VCaP (cell line): Measurements from ENCODE around the gene CPPED1.

ENCODE experiments used
- H3K27ac ChIP-seq: fragments of 450-650 bp; 2 replicates; pipeline ENCODE4 v1.5.1; 2017
- TF ChIP-seq, protein P1 (sequence below): fragments of 450-650 bp; conservative IDR thresholded peaks from 2 replicates; pipeline ENCODE4 v1.5.1; 2017; ENCODE audit warnings: mild to moderate bottlenecking, moderate library complexity

CPPED1 gene

DNA sequence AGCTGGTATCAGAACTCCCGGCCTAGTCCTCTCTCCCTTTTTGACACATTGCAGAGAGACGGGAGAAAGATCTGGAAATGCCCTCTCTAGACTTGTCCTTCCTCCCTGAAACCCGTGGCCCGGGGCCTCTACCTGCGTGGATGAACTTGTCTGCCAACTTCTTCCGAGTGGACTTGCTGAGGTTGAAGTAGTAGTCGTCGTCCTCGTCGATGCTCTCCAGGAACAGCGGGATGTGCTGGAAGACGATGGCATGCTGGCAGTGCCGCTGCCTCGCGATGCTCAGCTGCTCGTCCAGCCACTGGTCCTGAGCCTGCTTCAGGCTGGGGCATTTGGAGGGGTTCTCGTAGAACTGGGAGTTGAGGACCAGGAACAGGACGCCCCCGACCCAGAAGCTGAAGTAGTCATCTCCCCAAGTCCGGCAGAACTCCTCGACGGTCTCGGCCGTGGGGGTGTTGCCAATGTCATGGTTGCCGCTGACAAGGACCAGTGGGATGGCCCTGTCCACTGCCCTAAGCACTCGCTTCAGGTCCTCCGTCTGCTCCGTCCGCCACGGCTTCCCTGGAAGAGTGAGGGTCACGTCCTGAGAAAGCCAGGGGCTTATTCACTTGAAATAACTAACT lies 99.1 kb downstream of the CPPED1 start:
- TF ChIP-seq, protein P1, sequence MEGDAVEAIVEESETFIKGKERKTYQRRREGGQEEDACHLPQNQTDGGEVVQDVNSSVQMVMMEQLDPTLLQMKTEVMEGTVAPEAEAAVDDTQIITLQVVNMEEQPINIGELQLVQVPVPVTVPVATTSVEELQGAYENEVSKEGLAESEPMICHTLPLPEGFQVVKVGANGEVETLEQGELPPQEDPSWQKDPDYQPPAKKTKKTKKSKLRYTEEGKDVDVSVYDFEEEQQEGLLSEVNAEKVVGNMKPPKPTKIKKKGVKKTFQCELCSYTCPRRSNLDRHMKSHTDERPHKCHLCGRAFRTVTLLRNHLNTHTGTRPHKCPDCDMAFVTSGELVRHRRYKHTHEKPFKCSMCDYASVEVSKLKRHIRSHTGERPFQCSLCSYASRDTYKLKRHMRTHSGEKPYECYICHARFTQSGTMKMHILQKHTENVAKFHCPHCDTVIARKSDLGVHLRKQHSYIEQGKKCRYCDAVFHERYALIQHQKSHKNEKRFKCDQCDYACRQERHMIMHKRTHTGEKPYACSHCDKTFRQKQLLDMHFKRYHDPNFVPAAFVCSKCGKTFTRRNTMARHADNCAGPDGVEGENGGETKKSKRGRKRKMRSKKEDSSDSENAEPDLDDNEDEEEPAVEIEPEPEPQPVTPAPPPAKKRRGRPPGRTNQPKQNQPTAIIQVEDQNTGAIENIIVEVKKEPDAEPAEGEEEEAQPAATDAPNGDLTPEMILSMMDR: no peak
- H3K27ac ChIP-seq: no peak overlapping the region

DNA sequence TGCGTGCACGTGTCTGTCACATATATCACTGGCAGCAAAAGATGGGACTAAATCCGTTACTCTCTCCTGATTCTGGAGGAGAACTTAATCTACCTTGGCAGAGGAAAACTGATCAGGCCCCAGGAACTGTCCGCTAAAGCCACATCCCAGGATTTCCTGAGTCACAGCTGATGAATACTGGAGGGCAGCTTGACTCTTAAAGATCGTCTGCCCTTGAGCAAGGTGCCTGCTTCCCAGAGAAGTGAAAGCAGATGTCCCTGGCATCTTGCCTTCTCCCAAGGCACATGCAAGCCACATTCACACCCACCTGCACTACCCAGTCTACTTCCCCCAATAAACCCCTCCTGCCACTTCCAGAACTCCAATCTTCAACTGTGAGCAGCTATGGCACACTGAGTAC lies 99.8 kb downstream of the CPPED1 start:
- H3K27ac ChIP-seq: no peak overlapping the region
- TF ChIP-seq, protein P1: no peak

- TF ChIP-seq, protein P1: no peak
- no peak overlapping the region for H3K27ac ChIP-seq
Measured at GRCh38 chr16:12700161-12700560, 103.5 kb downstream of the CPPED1 start.

DNA sequence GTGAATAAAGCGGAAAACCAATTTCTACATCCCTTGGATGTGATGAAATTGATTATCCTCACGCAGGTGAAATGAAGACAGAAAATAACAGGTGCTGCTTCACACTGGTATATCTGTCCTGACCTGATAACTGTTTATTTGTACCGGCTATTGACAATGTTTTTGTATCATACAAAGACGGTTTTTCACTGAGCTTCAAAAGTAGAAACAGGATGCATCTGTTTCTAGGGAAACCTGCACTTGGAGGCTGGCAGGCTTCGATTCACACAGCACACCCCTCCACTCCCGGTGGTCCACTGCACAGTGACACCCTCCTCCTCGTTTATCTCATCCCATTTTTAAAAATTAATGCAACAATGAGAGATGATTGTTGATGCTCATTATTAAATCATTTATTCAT lies 104.5 kb downstream of the CPPED1 start:
- H3K27ac ChIP-seq: no peak overlapping the region
- TF ChIP-seq, protein P1: no peak

GRCh38 chr16:12697437-12697836 lies 106.2 kb downstream of the CPPED1 start:
- TF ChIP-seq, protein P1: no peak
- H3K27ac ChIP-seq: no peak overlapping the region

DNA sequence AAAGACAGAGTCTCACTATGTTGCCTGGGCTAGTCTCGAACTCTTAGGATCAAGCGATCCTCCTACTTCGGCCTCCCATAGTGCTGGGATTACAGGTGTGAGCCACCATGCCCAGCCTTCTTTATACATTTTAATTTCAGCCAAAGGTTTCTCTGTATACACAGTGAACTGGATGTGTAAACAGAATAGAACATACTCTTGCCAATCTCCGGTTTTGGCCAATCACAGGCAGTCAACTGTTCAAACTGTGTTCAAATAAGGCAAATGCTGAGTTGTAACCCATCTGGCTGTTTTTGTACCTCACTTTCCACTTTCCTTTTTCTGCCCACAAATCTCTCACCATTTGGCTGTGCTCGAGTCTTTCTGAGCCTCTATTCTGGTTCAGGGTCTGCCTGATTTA lies 108.2 kb downstream of the CPPED1 start:
- TF ChIP-seq, protein P1: no peak
- no peak overlapping the region for H3K27ac ChIP-seq

GRCh38 chr16:12690024-12690423 lies 113.7 kb downstream of the CPPED1 start:
- TF ChIP-seq, protein P1: no peak
- no peak overlapping the region for H3K27ac ChIP-seq
